Keratinocyte (primary cell): ENCODE data around the gene SLC17A3. TPM values are rescaled to one million over a fixed set of nuclear protein-coding genes. Genes with fewer than 3 reads are reported as not detected.

Experiments used
- DNase-seq: peaks from one replicate; pipeline ENCODE4 v3.0.0-alpha.2; 2011; ENCODE audit warnings: low read depth, missing footprints, low spot score
- FAIRE-seq: peaks from 2 replicates; lab custom pipeline; 2011; peaks lifted over from hg19 to GRCh38; lab: Jason Lieb, UNC
- H2AFZ ChIP-seq: 2 replicates; pipeline ENCODE4 v1.6.0; 2012; ENCODE audit warnings: low read length, control low read depth, inconsistent platforms; ENCODE audit not compliant: control insufficient read depth
- H3K27ac ChIP-seq: 2 replicates; pipeline ENCODE4 v1.5.1; 2011; ENCODE audit warnings: low read length; ENCODE audit not compliant: control insufficient read depth, insufficient read depth
- H3K27me3 ChIP-seq: 3 replicates; pipeline ENCODE4 v1.6.0; 2011; ENCODE audit warnings: low read length; ENCODE audit not compliant: control insufficient read depth, insufficient read depth; ENCODE audit errors: extremely low read depth
- H3K36me3 ChIP-seq, 2 experiments: 2 replicates in 1 of 2; 3 replicates in 1 of 2; pipeline ENCODE4 v1.5.1; 2011; ENCODE audit warnings: low read length in 2 of 2, mild to moderate bottlenecking in 1 of 2; ENCODE audit not compliant: control insufficient read depth in 2 of 2, insufficient read depth in 2 of 2; ENCODE audit errors: extremely low read depth in 1 of 2
- H3K4me1 ChIP-seq: 3 replicates; pipeline ENCODE4 v1.5.1; 2011; ENCODE audit warnings: low read length; ENCODE audit not compliant: control insufficient read depth, insufficient read depth; ENCODE audit errors: extremely low read depth
- H3K4me2 ChIP-seq: 3 replicates; pipeline ENCODE4 v1.6.0; 2011; ENCODE audit warnings: low read depth, low read length; ENCODE audit not compliant: control insufficient read depth, insufficient read depth; ENCODE audit errors: extremely low read depth
- H3K4me3 ChIP-seq, 3 experiments: fragments of 200-600 bp in 1 of 3; sonication (generic) in 1 of 3; 2 replicates in 2 of 3; 3 replicates in 1 of 3; pipeline ENCODE4 v1.5.1; 2011 to 2016; ENCODE audit warnings: low read length in 3 of 3, mild to moderate bottlenecking in 3 of 3, control low read depth in 2 of 3, inconsistent platforms in 1 of 3, low read depth in 1 of 3, mixed read lengths in 1 of 3, mixed run types in 1 of 3, moderate library complexity in 1 of 3; ENCODE audit not compliant: control insufficient read depth in 2 of 3, insufficient read depth in 2 of 3; ENCODE audit errors: extremely low read depth in 1 of 3
- H3K79me2 ChIP-seq: 2 replicates; pipeline ENCODE4 v1.6.0; 2012; ENCODE audit warnings: low read length; ENCODE audit not compliant: control insufficient read depth, insufficient read depth
- H3K9ac ChIP-seq: 3 replicates; pipeline ENCODE4 v1.6.0; 2011; ENCODE audit warnings: low read length; ENCODE audit not compliant: control insufficient read depth, insufficient read depth; ENCODE audit errors: extremely low read depth
- H3K9me1 ChIP-seq: 3 replicates; pipeline ENCODE4 v1.6.0; 2011; ENCODE audit warnings: low read length; ENCODE audit not compliant: control insufficient read depth, insufficient read depth; ENCODE audit errors: extremely low read depth
- H3K9me3 ChIP-seq: 2 replicates; pipeline ENCODE4 v1.5.1; 2012; ENCODE audit warnings: low read depth, low read length; ENCODE audit not compliant: control insufficient read depth
- H4K20me1 ChIP-seq: 3 replicates; pipeline ENCODE4 v1.6.0; 2011; ENCODE audit warnings: low read length; ENCODE audit not compliant: control insufficient read depth, insufficient read depth; ENCODE audit errors: extremely low read depth
- CTCF ChIP-seq, 3 experiments: IDR thresholded peaks in 1 of 3; conservative IDR thresholded peaks in 1 of 3; optimal IDR thresholded peaks in 1 of 3; 2 replicates in 2 of 3; 3 replicates in 1 of 3; pipeline versions ENCODE3 to v1.5.1; 2011; ENCODE audit warnings: low read length in 3 of 3, mild to moderate bottlenecking in 3 of 3, moderate library complexity in 2 of 3, control low read depth in 1 of 3, inconsistent platforms in 1 of 3; ENCODE audit not compliant: insufficient read depth in 2 of 3; ENCODE audit errors: extremely low read depth in 1 of 3
- EZH2 ChIP-seq: IDR thresholded peaks from one replicate; pipeline ENCODE4 v1.6.1; 2012; ENCODE audit warnings: inconsistent platforms, mild to moderate bottlenecking, low read length, moderate library complexity
- dilution Hi-C: fragments of 300-500 bp; cut with MboI; formaldehyde crosslinking; loops from one replicate; pipeline ENCODE4 v1.7.0; 2020; ENCODE audit warnings: low sequenced_read_pairs; ENCODE audit not compliant: extremely low pct_ligation_motif_present
- polyA plus RNA-seq, 5 experiments: library from polyadenylated mRNA; depleted of rRNA in 3 of 5; stranded (reverse) in 3 of 5; stranded (forward) in 1 of 5; unstranded in 1 of 5; fragments of >200 nt; gene quantifications; 1 replicate in 1 of 5; 2 replicates in 3 of 5; 3 replicates in 1 of 5; pipeline versions ENCODE4 v1.2.1 to v1.2.3, GENCODE V29; 2011 to 2012; ENCODE audit warnings: missing spikeins in 2 of 5, low read depth in 1 of 5, low replicate concordance in 1 of 5

The SLC17A3 gene
- polyA plus RNA-seq, 1 donor (not counting 4 experiments of a cell fraction or from before 2014, with no cell fraction given) = not detected

- no peak for FAIRE-seq
- no peaks in the 10 kb centered on the region for H3K9me1 ChIP-seq
- H2AFZ ChIP-seq = no peak overlapping the region
- H3K4me2 ChIP-seq = no peak overlapping the region
- no peaks in the 10 kb centered on the region for H3K4me1 ChIP-seq
- H3K9me3 ChIP-seq = no peaks in the 10 kb centered on the region
- H3K27ac ChIP-seq = no peak overlapping the region
- no peak for DNase-seq
- no peaks in the 10 kb centered on the region for H3K27me3 ChIP-seq
- no peaks in the 10 kb centered on the region for H3K36me3 ChIP-seq
- no peak overlapping the region for H3K4me3 ChIP-seq
- H3K9ac ChIP-seq = no peak overlapping the region
- H3K79me2 ChIP-seq = no peaks in the 10 kb centered on the region
- dilution Hi-C loops = no loop called here
- no peaks in the 10 kb centered on the region for H4K20me1 ChIP-seq
- TF ChIP-seq CTCF (optimal IDR thresholded peaks at IDR 0.05 in 1 of 3, IDR thresholded peaks at IDR 0.05 in 1 of 3, conservative IDR thresholded peaks at IDR 0.05 in 1 of 3; ENCODE audit: extremely low read depth in 1 of 3, insufficient read depth in 2 of 3, low read length in 3 of 3) = no peak
- TF ChIP-seq EZH2 = no peak
Observed at GRCh38 chr6:25918083-25918683, 44.1 kb upstream of the SLC17A3 start.

DNA sequence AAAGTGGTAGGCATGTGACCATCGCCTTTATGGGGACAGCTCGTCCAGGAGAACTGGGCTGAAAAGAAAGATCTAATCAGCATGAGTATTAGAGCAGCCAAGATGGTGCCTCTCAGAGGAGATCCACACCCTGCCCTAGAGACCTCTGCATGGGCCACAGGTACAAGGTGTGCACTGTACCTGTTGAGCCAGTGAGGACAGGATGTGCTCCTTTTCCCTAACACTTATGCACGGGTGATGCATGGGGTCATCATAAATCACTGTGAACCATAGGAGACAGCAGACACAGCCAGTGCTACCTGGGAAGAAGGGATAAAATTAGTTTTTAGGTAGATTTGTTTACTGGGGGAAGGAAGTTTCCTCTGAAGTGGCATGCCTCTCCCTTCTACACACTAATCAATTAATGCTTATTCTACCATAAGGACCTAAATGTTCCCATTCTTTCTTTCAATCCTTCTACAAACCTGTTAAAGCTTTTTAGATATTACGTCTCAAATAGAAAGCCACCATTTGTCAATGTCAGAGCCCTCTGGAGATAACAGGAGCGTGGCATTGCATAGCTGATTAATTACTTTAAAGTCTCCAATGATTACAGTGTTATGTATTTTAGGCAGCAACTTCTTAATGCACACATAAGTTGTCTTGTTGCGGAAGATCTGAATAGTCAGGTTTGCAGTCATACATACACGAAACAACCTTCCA lies 42.9 kb upstream of the SLC17A3 start:
- Histone ChIP-seq H3K36me3 (no peaks in the 10 kb centered on the region), H3K4me2 (no peak overlapping the region), H3K4me1 (no peaks in the 10 kb centered on the region), H3K79me2 (no peaks in the 10 kb centered on the region), H3K9ac (no peak overlapping the region), H3K27ac (no peak overlapping the region), H3K9me3 (no peaks in the 10 kb centered on the region), H3K4me3 (no peak overlapping the region), H4K20me1 (no peaks in the 10 kb centered on the region), H3K27me3 (no peaks in the 10 kb centered on the region), H3K9me1 (no peaks in the 10 kb centered on the region), H2AFZ (no peak overlapping the region)
- TF ChIP-seq EZH2 = no peak
- TF ChIP-seq CTCF (optimal IDR thresholded peaks at IDR 0.05 in 1 of 3, IDR thresholded peaks at IDR 0.05 in 1 of 3, conservative IDR thresholded peaks at IDR 0.05 in 1 of 3; ENCODE audit: extremely low read depth in 1 of 3, insufficient read depth in 2 of 3, low read length in 3 of 3) = no peak
- dilution Hi-C loops = no loop called here
- no peak for DNase-seq
- no peak for FAIRE-seq
